Thymus (tissue), 11 donors: ENCODE data around the gene LYPD5. TPM values are rescaled to one million over a fixed set of nuclear protein-coding genes. Genes with fewer than 3 reads are reported as not detected.

ENCODE experiments used
- DNase-seq, 9 donors: peaks; one replicate each; pipeline ENCODE4 v3.0.0-alpha.2; 2013; ENCODE audit warnings: low spot score in 9 of 9, low read depth in 6 of 9, missing footprints in 1 of 9
- H3K27ac ChIP-seq, 2 donors: one replicate each; pipeline ENCODE4 v1.5.1; 2013; ENCODE audit warnings: control low read depth in 1 of 2, low read depth in 1 of 2, low read length in 1 of 2, mild to moderate bottlenecking in 1 of 2, moderate library complexity in 1 of 2
- H3K27me3 ChIP-seq, 2 donors: one replicate each; pipeline ENCODE4 v1.5.1; 2013; ENCODE audit warnings: low read length in 1 of 2; ENCODE audit not compliant: control insufficient read depth in 2 of 2, insufficient read depth in 1 of 2
- H3K36me3 ChIP-seq, 2 donors: one replicate each; pipeline ENCODE4 v1.5.1; 2013; ENCODE audit warnings: low read length in 1 of 2, mild to moderate bottlenecking in 1 of 2, moderate library complexity in 1 of 2; ENCODE audit not compliant: control insufficient read depth in 2 of 2, insufficient read depth in 2 of 2
- H3K4me1 ChIP-seq, 2 donors: one replicate each; pipeline ENCODE4 v1.5.1; 2013; ENCODE audit warnings: low read length in 2 of 2; ENCODE audit not compliant: control insufficient read depth in 2 of 2, insufficient read depth in 2 of 2
- H3K4me3 ChIP-seq, 2 donors: one replicate each; pipeline ENCODE4 v1.5.1; 2013; ENCODE audit warnings: low read length in 2 of 2, control low read depth in 1 of 2, mild to moderate bottlenecking in 1 of 2
- H3K9me3 ChIP-seq, 2 donors: one replicate each; pipeline ENCODE4 v1.5.1; 2013; ENCODE audit warnings: low read length in 1 of 2, mild to moderate bottlenecking in 1 of 2; ENCODE audit not compliant: control insufficient read depth in 2 of 2, insufficient read depth in 1 of 2
- WGBS: extraction: QIAGEN DNeasy Blood & Tissue Kit; methylation state at CpG from one replicate; pipeline ENCODE4 v1.1.7; 2013; 5-methylcytosine and 5-hydroxymethylcytosine counted together
- polyA plus RNA-seq: library from polyadenylated mRNA; stranded (reverse); fragments of 200-250 nt; gene quantifications from one replicate; pipeline ENCODE4 v1.2.3, GENCODE V29; 2013
- total RNA-seq: library from RNA; stranded (reverse); fragments of 120-200 nt; gene quantifications from one replicate; pipeline ENCODE4 v1.2.4, GENCODE V29; 2013
- donor health status: healthy.

Gene LYPD5
- total and polyA plus RNA-seq, 2 donors, result 1.7 to 3.2 TPM

- no peak for DNase-seq
- Histone ChIP-seq H3K4me1 (peaks cover 3 to 6% of the 10 kb centered on the region in 2 donors), H3K9me3 (peaks cover 1 to 5% of the 10 kb centered on the region in 2 donors), H3K4me3 (no peak overlapping the region), H3K36me3 (no peaks in the 10 kb centered on the region), H3K27ac (no peak overlapping the region), H3K27me3 (peaks cover 0 to 38% of the 10 kb centered on the region in 2 donors)
- WGBS, result 97% methylated on average over 7 of the region's 7 CpGs
These were observed 4.7 kb downstream of the LYPD5 start for GRCh38 chr19:43797556-43797955.

- Histone ChIP-seq H3K4me1 (peaks cover 3 to 6% of the 10 kb centered on the region in 2 donors), H3K27ac (no peak overlapping the region), H3K4me3 (no peak overlapping the region), H3K9me3 (peaks cover 1 to 5% of the 10 kb centered on the region in 2 donors), H3K27me3 (peaks cover 0 to 35% of the 10 kb centered on the region in 2 donors), H3K36me3 (no peaks in the 10 kb centered on the region)
- DNase-seq, result no peak
- WGBS, result 65% methylated on average over 6 of the region's 6 CpGs
These were observed 5.1 kb downstream of the LYPD5 start for GRCh38 chr19:43797118-43797517.

GRCh38 chr19:43790587-43790986 lies 11.7 kb downstream of the LYPD5 start:
- 22% methylated on average over 3 of the region's 3 CpGs for WGBS
- no peaks in the 10 kb centered on the region for H3K36me3 ChIP-seq
- H3K4me3 ChIP-seq, result no peak overlapping the region
- DNase-seq, result no peak
- H3K27me3 ChIP-seq, result peaks cover 0 to 3% of the 10 kb centered on the region in 2 donors
- no peaks in the 10 kb centered on the region for H3K4me1 ChIP-seq
- no peak overlapping the region for H3K27ac ChIP-seq
- H3K9me3 ChIP-seq, result no peaks in the 10 kb centered on the region

DNA sequence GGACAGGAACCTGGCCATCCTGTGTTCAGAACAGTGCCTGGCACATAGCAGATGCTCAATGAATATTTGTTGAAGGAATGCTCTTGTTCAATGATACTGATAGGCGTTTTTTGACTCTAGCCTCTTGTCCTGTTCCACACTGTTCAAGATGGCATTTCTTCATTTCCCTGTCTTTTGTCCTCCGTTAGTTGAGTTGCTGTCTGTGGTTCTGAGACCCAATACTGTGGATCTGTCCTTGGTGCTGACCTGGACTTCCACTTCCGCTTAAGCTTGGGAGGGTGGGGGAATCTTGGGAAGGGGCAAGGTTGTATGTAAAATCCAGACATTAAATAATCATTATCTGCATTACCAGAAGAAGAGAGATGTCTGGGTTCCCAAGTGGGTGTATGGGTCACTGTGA lies 13.2 kb downstream of the LYPD5 start:
- Histone ChIP-seq H3K9me3 (no peaks in the 10 kb centered on the region), H3K27me3 (peaks cover 0 to 3% of the 10 kb centered on the region in 2 donors), H3K4me1 (peaks cover 10 to 11% of the 10 kb centered on the region in 2 donors), H3K36me3 (no peaks in the 10 kb centered on the region), H3K4me3 (no peak overlapping the region), H3K27ac (no peak overlapping the region)
- peak in 2 of 9 donors; percentile 34 to 54 for DNase-seq
- 15% methylated on average over 3 of the region's 3 CpGs for WGBS

- WGBS, result 74% methylated on average over 1 of the region's 1 CpG
- Histone ChIP-seq H3K4me3 (no peak overlapping the region), H3K36me3 (no peaks in the 10 kb centered on the region), H3K4me1 (peaks cover 15 to 23% of the 10 kb centered on the region in 2 donors), H3K27ac (no peak overlapping the region), H3K27me3 (no peaks in the 10 kb centered on the region), H3K9me3 (no peaks in the 10 kb centered on the region)
- no peak for DNase-seq
These were observed 15.6 kb downstream of the LYPD5 start for GRCh38 chr19:43786665-43787064.

GRCh38 chr19:43784981-43785808 lies 17.1 kb downstream of the LYPD5 start:
- Histone ChIP-seq H3K9me3 (no peaks in the 10 kb centered on the region), H3K27ac (peak overlapping the region; percentile 93 to 98), H3K4me1 (peaks cover 21 to 38% of the 10 kb centered on the region in 2 donors), H3K27me3 (no peaks in the 10 kb centered on the region), H3K4me3 (no peak overlapping the region), H3K36me3 (no peaks in the 10 kb centered on the region)
- WGBS, result 33% methylated on average over 10 of the region's 10 CpGs
- peak in 3 of 9 donors; percentile 63 to 86 (median 73) for DNase-seq

DNA sequence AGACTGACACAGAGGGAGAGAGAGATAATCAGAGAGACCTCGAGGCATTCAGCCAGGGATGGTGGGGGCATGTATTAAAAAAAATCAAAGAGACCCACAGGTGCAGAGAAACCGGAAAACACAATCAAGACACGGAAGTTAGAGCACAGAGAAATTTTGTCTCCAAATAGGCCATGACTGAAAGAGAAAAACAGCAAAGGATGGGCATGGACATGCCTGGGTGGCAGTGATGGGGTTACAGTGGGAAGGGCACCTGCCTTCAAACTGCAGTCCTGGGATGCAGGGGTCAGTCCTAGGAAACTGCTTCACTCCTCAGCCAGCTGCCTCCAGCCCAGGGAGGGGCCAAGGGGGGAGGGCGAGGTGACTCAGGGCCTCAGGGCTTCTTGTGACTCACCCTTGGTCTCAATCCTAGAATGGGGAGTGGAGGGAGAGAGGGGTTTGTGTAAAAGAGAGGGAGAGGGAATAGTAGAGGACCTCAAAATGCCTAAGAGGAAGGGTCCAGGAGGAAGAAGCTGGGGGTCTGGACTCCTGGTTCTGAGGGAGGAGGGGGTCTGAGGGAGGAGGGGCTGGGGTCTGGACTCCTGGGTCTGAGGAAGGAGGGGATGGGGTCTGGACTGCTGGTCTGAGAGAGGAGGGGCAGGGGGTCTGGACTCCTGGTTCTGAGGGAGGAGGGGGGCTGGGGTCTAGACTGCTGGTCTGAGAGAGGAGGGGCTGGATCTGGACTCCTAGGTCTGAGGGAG lies 17.8 kb downstream of the LYPD5 start:
- no peaks in the 10 kb centered on the region for H3K27me3 ChIP-seq
- H3K4me3 ChIP-seq, result peak overlapping the region in 1 of 2 donors; percentile 24
- H3K9me3 ChIP-seq, result no peaks in the 10 kb centered on the region
- H3K27ac ChIP-seq, result peak overlapping the region; percentile 93 to 98
- peak in 2 of 9 donors; percentile 45 to 77 for DNase-seq
- WGBS, result 44% methylated on average over 4 of the region's 4 CpGs
- H3K4me1 ChIP-seq, result peaks cover 26 to 46% of the 10 kb centered on the region in 2 donors
- no peaks in the 10 kb centered on the region for H3K36me3 ChIP-seq

GRCh38 chr19:43783636-43784035 lies 18.6 kb downstream of the LYPD5 start:
- peaks cover 34 to 54% of the 10 kb centered on the region in 2 donors for H3K4me1 ChIP-seq
- H3K27me3 ChIP-seq, result no peaks in the 10 kb centered on the region
- H3K9me3 ChIP-seq, result no peaks in the 10 kb centered on the region
- no peak overlapping the region for H3K4me3 ChIP-seq
- DNase-seq, result no peak
- no peaks in the 10 kb centered on the region for H3K36me3 ChIP-seq
- peak overlapping the region; percentile 93 to 98 for H3K27ac ChIP-seq
- 96% methylated on average over 8 of the region's 8 CpGs for WGBS

DNA sequence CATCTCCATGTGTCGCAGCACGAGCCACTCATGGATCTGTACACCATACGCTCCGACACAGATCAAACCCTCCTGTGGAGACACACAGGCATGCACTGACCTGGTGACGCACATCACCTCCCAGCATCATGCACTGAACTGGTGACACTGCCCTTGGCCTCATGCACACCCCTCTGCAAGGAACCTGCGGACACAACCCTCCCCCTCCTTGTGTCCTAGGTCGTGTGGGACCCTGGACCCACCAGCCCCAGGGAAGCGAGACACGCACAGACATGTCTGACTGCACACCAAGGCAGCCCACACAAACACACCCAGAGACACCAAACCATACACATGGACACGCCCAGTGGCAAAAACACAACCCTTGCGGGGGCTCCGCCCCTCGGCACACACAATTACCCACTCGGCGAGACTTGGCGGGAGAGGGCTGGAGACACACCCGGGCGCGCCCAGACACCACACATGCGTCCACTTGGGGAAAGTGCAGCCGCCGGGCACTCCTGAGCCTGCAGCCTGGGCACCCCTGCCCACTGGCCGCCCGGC lies 19.5 kb downstream of the LYPD5 start:
- H3K4me3 ChIP-seq, result no peak overlapping the region
- peaks cover 41 to 62% of the 10 kb centered on the region in 2 donors for H3K4me1 ChIP-seq
- no peaks in the 10 kb centered on the region for H3K27me3 ChIP-seq
- H3K9me3 ChIP-seq, result no peaks in the 10 kb centered on the region
- H3K27ac ChIP-seq, result no peak overlapping the region
- WGBS, result 92% methylated on average over 24 of the region's 24 CpGs
- H3K36me3 ChIP-seq, result no peaks in the 10 kb centered on the region
- DNase-seq, result no peak
